BJ (cell line): Measurements from ENCODE around the gene MAL. TPM values are rescaled to one million over a fixed set of nuclear protein-coding genes. Genes with fewer than 3 reads are reported as not detected.

ENCODE experiments used
- CTCF ChIA-PET: fragments of 350-600 bp; formaldehyde crosslinking; extraction: SDS; loops from one replicate; lab custom pipeline; 2021; ENCODE audit warnings: antibody characterized with exemption, inconsistent platforms; lab: Yijun Ruan, JAX
- POLR2A ChIA-PET: fragments of 300-600 bp; sonication (Branson Sonifier 250); formaldehyde crosslinking; extraction: SDS; loops from one replicate; lab custom pipeline; 2021; ENCODE audit warnings: antibody characterized with exemption; lab: Charles Lee
- DNase-seq: peaks from one replicate; pipeline ENCODE4 v3.0.0-alpha.2; 2011; ENCODE audit warnings: low read depth
- H3K27me3 ChIP-seq: 2 replicates; pipeline ENCODE4 v1.6.0; 2011; ENCODE audit warnings: low read length; ENCODE audit not compliant: control insufficient read depth, insufficient read depth
- H3K36me3 ChIP-seq: 2 replicates; pipeline ENCODE4 v1.5.1; 2011; ENCODE audit warnings: low read length; ENCODE audit not compliant: control insufficient read depth, insufficient read depth
- H3K4me3 ChIP-seq: 2 replicates; pipeline ENCODE4 v1.5.1; 2011; ENCODE audit warnings: low read depth, mild to moderate bottlenecking, control low read depth, low read length
- polyA plus RNA-seq: library from polyadenylated mRNA; depleted of rRNA; stranded (reverse); fragments of >200 nt; gene quantifications from 2 replicates; pipeline ENCODE4 v1.2.3, GENCODE V29; 2011
- TF ChIP-seq, protein P1 (sequence below): IDR thresholded peaks from 2 replicates; pipeline ENCODE4 v1.5.1; 2011; ENCODE audit warnings: low read depth, mild to moderate bottlenecking, control low read depth, inconsistent platforms, low read length, moderate library complexity; ENCODE audit not compliant: insufficient read depth

The MAL gene
- polyA plus RNA-seq, 1 experiment: not detected

- POLR2A ChIA-PET: no interaction called here
- Histone ChIP-seq H3K27me3 (peaks cover 13% of the 10 kb centered on the region), H3K4me3 (no peak overlapping the region), H3K36me3 (no peaks in the 10 kb centered on the region)
- TF ChIP-seq, protein P1, sequence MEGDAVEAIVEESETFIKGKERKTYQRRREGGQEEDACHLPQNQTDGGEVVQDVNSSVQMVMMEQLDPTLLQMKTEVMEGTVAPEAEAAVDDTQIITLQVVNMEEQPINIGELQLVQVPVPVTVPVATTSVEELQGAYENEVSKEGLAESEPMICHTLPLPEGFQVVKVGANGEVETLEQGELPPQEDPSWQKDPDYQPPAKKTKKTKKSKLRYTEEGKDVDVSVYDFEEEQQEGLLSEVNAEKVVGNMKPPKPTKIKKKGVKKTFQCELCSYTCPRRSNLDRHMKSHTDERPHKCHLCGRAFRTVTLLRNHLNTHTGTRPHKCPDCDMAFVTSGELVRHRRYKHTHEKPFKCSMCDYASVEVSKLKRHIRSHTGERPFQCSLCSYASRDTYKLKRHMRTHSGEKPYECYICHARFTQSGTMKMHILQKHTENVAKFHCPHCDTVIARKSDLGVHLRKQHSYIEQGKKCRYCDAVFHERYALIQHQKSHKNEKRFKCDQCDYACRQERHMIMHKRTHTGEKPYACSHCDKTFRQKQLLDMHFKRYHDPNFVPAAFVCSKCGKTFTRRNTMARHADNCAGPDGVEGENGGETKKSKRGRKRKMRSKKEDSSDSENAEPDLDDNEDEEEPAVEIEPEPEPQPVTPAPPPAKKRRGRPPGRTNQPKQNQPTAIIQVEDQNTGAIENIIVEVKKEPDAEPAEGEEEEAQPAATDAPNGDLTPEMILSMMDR: no peak
- DNase-seq: no peak
- CTCF ChIA-PET: interaction anchor here (1.4 to 2.1 kb wide), 2 partner anchors 11 to 40 kb away, joined by 3 to 11 read pairs; no protein-coding TSS in a partner anchor
These were observed 29.0 kb upstream of the MAL start for GRCh38 chr2:94996305-94997100.

- Histone ChIP-seq H3K27me3 (peaks cover 13% of the 10 kb centered on the region), H3K36me3 (no peaks in the 10 kb centered on the region), H3K4me3 (no peak overlapping the region)
- TF ChIP-seq, protein P1: no peak
- ChIA-PET CTCF (no interaction called here), POLR2A (no interaction called here)
- no peak for DNase-seq
These were observed 27.3 kb upstream of the MAL start for GRCh38 chr2:94997981-94998930.

GRCh38 chr2:94999431-94999883 lies 26.1 kb upstream of the MAL start:
- no peak for DNase-seq
- POLR2A ChIA-PET: no interaction called here
- Histone ChIP-seq H3K36me3 (no peaks in the 10 kb centered on the region), H3K27me3 (peaks cover 13% of the 10 kb centered on the region), H3K4me3 (no peak overlapping the region)
- CTCF ChIA-PET: no interaction called here
- TF ChIP-seq, protein P1: no peak

- Histone ChIP-seq H3K4me3 (no peak overlapping the region), H3K36me3 (no peaks in the 10 kb centered on the region), H3K27me3 (peaks cover 12% of the 10 kb centered on the region)
- DNase-seq: no peak
- ChIA-PET CTCF (no interaction called here), POLR2A (no interaction called here)
- TF ChIP-seq, protein P1: no peak
These were observed 24.4 kb upstream of the MAL start for GRCh38 chr2:95001051-95001562.

DNA sequence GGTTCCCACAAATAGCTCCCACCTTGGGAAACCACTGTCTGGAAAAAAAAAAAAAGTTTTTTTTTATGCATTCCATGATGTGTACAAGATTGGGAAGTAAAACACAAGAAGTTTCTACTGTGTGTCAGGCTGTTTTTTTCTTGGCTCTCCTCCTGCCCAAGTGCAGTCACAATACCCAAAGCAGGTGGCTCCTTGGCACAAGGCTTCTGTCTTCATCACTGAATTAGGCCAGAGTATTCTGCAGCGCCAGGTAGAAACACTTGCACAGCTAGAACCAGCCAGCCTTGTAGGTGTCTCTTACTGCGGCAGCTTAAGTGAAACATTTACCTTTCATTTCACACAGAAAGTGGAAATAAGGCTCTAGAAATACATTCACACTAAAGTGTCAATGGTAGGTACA lies 23.8 kb upstream of the MAL start:
- CTCF ChIA-PET: no interaction called here

More for the DNA sequence above, 23.8 kb upstream of the MAL start:
- TF ChIP-seq, protein P1: no peak
- POLR2A ChIA-PET: no interaction called here
- Histone ChIP-seq H3K4me3 (no peak overlapping the region), H3K36me3 (no peaks in the 10 kb centered on the region), H3K27me3 (peaks cover 9% of the 10 kb centered on the region)
- DNase-seq: no peak
